ENCODE measurements around the gene INPP5A.

Gene INPP5A

DNA sequence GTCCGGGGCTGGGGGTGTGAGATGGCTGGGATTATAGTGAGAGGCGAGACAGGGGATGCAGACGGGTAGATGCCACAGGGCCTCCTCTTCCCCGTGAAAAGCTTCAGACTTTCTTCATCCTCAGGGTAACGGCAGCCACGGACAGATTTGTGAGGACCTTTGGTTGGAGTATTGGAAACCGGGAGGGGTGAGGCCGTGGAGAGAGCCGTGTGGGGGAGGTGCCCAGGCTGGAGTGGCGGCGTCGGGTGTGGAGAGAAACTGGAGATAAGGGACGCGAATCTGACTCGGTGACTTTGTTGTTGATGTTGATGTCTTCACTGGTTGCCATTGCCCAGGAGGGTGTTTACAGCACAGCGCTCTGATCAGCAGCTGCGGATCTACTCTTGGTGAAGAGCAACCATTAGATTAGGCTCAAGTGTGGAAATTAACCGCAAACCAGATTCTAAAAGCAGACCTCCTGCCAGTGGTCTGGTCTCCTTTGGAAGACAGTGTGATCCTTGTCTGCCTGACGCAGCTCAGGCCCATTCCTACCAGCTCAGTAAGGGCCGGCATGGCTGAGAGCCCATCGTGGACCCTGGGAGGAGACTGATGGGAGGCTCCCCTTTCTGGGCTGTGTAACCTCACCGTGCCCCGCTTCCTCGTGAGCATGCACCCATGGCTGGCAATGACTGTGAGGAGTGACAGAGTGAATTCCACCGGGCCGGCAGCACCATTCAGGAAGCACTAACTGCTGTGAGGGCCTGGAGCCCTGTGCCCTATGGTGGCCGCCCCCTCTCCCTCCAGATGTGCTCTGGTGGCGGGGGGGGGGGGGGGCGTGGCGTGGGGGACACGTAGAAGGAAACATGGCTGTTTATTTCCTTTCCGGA, 90.3 kb downstream of the INPP5A start:
- no peak for DNase-seq (ENCODE audit: low read depth)
- TF ChIP-seq CTCF (conservative IDR thresholded peaks at IDR 0.05; ENCODE audit: low read depth, low read length): no peak
- H3K4me3 ChIP-seq (ENCODE audit: low read length): no peak overlapping the region

DNA sequence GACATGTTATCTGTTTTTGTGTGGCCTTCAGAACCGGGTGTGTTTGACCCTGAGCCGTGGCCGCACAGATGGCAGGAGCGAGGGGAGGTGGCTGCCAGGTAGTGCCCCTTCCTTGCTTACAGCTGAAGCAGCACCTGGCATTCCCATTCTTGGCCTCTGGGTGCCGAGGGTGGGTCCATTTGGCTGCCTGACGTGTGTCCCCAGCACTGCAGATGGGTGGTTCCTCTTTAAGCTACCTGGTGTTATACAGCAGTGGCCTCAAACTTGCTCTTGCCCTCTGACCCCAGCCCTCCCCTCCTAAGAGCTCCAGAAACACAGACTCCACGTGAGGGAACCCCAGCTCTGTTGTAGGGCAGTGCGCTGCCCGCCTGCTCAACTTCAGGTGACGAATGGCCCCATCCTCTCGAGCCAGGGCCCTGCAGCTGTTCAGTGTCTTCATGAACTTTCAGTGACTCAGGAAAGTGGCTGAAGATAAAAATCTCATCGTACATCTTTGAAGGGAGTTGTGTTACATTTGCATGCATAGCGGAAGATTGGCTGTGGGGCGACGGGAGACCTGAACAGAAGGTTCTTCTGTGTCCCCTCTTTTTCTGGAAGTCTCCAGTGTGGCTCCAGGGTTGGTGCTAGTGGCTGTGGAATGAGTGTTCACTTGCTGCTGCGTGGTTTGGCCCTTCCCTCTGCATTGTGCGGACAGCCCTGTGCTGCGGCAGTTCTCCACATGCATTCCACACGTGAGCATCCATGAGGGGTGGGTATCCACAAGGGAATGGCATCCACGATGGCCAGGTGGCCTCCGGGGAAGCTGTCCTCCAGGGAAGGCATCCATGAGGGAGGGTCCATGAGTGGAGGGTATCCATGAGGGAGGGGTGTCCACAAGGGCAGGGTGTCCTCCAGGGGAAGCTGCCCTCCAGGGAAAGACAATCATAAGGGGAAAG, 91.6 kb downstream of the INPP5A start:
- DNase-seq (ENCODE audit: low read depth): no peak
- TF ChIP-seq CTCF (conservative IDR thresholded peaks at IDR 0.05; ENCODE audit: low read depth, low read length): no peak
- no peak overlapping the region for H3K4me3 ChIP-seq (ENCODE audit: low read length)

DNA sequence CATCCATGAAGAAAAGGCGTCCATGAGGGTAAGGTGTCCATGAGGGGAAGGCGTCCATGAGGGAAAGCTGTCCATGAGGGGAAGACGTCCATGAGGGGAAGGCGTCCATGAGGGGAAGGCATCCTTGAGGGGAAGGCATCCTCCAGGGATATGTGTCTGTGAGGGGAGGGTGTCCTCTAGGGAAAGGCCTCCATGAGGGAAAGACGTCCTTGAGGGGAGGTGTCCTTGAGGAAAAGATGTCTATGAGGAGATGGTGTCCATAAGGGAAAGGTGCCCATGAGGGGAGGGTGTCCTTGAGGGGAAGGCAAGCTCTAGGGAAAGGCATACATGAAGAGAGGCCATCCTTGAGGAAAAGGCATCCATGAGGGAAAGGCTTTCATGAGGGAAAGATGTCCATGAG, 92.6 kb downstream of the INPP5A start:
- H3K4me3 ChIP-seq (ENCODE audit: low read length): no peak overlapping the region
- DNase-seq (ENCODE audit: low read depth): no peak
- TF ChIP-seq CTCF (conservative IDR thresholded peaks at IDR 0.05; ENCODE audit: low read depth, low read length): no peak

DNA sequence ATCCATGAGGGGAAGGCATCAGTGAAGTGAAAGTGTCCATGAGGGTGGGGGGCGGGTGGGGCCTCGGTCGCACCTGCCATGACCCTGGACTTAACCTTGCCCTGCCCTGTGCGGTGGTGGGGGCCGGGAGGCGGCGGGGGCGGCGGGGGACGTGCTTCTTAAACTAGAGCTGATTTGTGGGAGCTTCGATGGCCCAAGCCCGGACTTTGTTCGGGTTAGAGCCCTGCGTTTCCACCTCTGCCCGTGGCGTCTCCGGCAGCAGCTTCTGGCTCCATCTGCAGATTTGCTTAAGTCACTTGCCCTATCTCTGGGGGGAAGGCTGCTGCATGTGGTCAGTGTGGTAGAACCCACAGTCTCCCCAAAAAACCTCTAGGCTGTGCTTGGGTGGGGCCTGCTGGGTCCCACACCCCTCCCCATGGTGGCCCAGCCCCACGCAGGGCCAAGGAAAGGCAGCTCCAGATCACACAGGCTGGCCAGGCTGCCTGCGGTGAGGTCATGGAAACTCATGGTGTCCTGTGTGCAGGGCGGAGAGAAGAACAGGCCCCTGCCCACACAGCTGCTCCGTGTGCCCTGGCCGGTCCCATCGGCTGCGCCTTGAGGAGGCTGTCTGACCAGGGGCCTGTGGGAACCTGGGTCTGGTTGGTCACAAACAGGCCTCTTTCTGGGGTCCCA, 93.2 kb downstream of the INPP5A start:
- H3K4me3 ChIP-seq (ENCODE audit: low read length): no peak overlapping the region
- no peak for DNase-seq (ENCODE audit: low read depth)
- TF ChIP-seq CTCF (conservative IDR thresholded peaks at IDR 0.05; ENCODE audit: low read depth, low read length): no peak

DNA sequence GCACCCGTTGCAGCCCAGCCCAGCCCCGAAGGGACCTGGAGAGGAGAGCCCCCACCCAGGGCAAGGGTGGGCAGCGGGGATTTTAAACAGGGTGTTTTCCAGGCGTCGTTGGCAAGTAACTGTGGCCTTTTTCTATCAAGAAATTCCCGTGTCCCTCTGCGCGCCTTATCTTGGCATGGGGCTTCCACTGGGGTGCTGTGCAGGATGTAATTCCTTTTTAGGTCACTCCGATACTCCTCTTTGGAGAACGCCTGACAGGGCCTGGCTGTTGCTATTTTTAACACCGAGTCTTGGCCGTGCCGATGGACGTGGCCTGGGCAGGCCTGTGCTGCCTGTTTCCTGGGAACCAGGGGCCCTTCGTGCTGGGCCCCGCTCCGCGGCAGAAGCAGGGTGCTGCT, 93.8 kb downstream of the INPP5A start:
- H3K4me3 ChIP-seq (ENCODE audit: low read length): no peak overlapping the region
- no peak for DNase-seq (ENCODE audit: low read depth)
- TF ChIP-seq CTCF (conservative IDR thresholded peaks at IDR 0.05; ENCODE audit: low read depth, low read length): no peak

GRCh38 chr10:132632091-132632561, 94.5 kb downstream of the INPP5A start:
- no peak overlapping the region for H3K4me3 ChIP-seq (ENCODE audit: low read length)
- DNase-seq (ENCODE audit: low read depth): no peak
- TF ChIP-seq CTCF (conservative IDR thresholded peaks at IDR 0.05; ENCODE audit: low read depth, low read length): no peak
